GM19395 (cell line): Measurements from ENCODE around the gene PCDHGB4.
"Not testable (repeated sequence)": the region's sequence is repeated elsewhere in the genome, so short reads cannot be mapped to it uniquely, and the experiment has no call there.

ENCODE experiments used
- ATAC-seq: cut with Tn5 transposase; IDR thresholded peaks from one replicate; pipeline ENCODE4 v1.9.1; 2021; ENCODE audit warnings: mild to moderate bottlenecking, moderate library complexity; ENCODE audit not compliant: unreplicated experiment

PCDHGB4 gene

DNA sequence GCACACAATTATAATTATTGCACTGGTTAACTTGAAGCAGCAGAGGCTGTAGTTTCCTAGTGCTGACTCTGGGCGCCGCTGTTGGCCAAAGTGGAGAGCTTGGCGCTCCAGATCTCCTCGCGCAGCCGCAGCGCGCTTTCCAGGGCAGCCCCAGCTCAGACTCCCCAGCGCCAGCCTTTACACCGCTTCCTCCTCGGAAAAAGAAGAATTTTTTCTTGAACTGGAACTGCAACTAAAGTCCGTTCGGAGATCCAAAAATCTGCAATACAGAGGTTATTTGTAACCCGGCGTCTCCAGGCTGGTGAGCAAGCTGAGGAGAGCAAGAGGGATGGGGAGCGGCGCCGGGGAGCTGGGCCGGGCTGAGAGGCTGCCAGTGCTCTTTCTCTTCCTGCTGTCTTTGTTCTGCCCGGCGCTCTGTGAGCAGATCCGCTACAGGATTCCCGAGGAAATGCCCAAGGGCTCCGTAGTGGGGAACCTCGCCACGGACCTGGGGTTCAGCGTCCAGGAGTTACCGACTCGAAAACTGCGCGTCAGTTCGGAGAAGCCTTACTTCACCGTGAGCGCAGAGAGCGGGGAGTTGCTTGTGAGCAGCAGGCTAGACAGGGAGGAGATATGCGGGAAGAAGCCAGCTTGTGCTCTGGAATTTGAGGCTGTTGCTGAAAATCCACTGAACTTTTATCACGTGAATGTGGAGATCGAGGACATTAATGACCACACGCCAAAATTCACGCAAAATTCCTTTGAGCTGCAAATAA is at the start of gene PCDHGB4:
TSS of gene PCDHGB4 (plus strand) at position 142 of the 755 bp plus-strand sequence. CDS start at position 329, 187 bp downstream.
- ATAC-seq, result peak; percentile 83

DNA sequence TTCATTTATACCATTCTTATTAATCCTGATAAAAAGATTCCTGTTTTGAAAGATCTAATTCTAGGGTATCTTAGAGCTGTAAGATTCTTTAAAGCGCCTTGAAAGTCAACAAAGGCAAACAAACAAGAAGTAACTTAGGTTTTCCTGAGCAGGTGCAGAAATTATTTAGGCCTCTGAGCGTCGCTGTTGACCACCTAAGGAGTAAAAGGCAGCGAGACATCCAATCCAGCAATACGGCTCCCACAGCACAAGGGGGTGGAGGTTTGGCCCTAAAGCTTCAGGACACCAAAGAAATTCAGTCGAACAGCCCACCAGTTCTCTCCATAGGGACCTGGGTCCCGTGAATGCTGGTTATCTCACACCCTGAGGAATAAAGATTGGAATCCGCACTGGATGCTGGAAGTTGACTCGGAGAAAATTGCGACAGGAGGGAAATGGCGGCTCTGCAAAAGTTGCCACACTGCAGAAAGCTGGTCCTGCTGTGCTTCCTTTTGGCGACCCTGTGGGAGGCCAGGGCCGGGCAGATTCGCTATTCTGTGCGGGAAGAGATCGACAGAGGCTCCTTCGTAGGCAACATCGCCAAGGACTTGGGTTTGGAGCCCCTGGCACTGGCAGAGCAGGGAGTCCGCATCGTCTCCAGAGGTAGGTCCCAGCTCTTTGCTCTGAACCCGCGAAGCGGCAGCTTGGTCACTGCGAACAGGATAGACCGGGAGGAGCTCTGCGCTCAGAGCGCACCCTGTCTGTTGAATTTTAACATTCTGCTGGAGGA is 48.8 kb upstream of the PCDHGB4 start, which contains the start of gene PCDHGA2:
TSS of gene PCDHGA2 (plus strand) at position 223 of the 769 bp plus-strand sequence.
- ATAC-seq, result no peak

DNA sequence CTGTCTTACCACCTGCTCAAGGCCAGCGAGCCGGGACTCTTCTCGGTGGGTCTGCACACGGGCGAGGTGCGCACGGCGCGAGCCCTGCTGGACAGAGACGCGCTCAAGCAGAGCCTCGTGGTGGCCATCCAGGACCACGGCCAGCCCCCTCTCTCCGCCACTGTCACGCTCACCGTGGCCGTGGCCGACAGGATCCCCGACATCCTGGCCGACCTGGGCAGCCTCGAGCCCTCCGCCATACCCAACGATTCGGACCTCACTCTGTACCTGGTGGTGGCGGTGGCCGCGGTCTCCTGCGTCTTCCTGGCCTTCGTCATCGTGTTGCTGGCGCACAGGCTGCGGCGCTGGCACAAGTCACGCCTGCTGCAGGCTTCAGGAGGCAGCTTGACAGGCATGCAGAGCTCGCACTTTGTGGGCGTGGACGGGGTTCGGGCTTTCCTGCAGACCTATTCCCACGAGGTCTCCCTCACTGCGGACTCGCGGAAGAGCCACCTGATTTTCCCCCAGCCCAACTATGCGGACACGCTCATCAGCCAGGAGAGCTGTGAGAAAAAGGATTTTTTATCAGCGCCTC is 46.6 kb upstream of the PCDHGB4 start:
- ATAC-seq, result not testable (repeated sequence)

DNA sequence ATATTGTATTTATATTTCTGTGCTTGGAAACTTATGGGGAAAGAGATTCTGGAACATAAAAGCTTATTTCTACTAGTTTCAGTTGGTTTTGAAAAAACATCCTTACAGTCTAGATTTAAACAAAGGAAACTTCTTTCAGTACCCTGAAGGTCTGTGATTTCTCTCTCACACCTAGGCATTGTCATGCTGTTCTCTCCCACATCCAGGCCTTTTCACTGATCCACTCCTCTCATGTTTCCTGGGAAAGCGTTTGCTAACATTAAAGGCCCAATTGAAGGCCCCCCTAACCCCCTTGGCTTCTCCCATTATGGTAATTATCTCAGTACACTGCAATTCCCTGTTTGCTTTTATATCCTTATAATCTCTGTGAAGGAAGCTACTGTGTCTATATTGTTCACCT is 44.7 kb upstream of the PCDHGB4 start:
- no peak for ATAC-seq

DNA sequence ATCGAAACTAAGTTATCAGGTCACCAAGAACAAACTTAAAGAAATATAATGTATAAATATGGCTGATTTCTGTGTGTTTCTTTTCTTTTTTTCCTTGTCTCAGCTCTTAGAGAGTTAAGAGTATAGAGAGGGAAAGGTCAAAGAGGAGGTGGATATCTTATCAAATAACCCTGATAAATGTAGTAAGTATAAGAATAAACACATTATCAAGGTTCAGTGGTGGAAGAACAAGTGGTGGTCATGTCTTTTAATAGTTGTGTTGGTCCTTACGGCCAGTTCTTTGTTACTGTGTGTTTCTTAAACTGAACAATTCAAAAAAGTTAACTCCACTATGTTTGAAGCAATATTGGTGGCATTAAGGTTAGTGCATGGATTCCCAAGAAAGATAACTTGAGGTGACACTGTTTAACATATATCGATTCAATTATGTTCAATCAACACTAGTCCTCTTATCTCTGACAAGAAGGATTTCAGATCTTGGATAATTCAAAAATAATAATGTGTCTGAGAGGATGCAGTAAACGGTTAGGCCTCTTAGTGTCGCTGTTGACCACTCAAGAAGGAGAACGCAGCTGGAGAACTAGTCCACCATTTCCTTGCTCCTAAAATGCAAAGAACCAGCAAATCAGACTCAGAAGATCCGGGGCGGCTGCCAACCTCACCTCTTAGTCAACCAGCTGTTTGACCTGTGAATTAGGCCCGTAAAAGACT is 44.1 kb upstream of the PCDHGB4 start, which contains the start of gene PCDHGA3:
TSS of gene PCDHGA3 (plus strand) at position 588 of the 711 bp plus-strand sequence. CDS start 205 bp downstream, outside the sequence.
- ATAC-seq, result no peak

DNA sequence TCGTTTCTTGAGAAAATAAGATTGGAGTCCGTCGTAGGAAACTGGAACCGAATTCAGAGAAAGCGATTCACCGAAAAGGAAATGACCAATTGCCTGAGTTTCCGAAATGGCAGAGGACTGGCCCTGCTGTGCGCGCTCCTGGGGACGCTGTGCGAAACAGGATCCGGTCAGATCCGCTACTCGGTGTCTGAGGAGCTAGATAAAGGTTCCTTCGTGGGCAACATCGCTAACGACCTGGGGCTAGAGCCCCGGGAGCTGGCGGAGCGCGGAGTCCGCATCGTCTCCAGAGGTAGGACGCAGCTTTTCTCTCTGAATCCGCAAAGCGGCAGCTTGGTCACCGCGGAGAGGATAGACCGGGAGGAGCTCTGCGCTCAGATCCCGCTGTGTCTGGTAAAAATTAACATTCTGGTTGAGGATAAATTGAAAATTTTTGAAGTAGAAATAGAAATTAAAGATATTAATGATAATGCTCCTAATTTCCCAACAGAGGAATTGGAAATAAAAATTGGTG is 43.5 kb upstream of the PCDHGB4 start:
- no peak for ATAC-seq

DNA sequence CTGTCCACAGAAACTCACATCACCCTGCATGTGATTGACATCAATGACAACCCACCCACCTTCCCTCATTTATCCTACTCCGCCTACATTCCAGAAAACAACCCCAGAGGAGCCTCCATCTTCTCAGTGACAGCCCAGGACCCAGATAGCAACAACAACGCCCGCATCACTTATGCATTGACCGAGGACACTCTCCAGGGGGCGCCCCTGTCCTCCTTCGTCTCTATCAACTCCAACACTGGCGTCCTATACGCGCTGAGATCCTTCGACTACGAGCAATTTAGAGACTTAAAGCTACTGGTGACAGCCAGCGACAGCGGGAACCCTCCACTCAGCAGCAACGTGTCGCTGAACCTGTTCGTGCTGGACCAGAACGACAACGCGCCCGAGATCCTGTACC is 42.2 kb upstream of the PCDHGB4 start:
- no peak for ATAC-seq

DNA sequence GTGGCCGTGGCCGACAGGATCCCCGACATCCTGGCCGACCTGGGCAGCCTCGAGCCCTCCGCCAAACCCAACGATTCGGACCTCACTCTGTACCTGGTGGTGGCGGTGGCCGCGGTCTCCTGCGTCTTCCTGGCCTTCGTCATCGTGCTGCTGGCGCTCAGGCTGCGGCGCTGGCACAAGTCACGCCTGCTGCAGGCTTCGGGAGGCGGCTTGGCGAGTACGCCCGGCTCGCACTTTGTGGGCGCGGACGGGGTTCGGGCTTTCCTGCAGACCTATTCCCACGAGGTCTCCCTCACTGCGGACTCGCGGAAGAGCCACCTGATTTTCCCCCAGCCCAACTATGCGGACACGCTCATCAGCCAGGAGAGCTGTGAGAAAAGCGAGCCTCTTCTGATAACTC is 41.5 kb upstream of the PCDHGB4 start:
- ATAC-seq, result not testable (repeated sequence)

DNA sequence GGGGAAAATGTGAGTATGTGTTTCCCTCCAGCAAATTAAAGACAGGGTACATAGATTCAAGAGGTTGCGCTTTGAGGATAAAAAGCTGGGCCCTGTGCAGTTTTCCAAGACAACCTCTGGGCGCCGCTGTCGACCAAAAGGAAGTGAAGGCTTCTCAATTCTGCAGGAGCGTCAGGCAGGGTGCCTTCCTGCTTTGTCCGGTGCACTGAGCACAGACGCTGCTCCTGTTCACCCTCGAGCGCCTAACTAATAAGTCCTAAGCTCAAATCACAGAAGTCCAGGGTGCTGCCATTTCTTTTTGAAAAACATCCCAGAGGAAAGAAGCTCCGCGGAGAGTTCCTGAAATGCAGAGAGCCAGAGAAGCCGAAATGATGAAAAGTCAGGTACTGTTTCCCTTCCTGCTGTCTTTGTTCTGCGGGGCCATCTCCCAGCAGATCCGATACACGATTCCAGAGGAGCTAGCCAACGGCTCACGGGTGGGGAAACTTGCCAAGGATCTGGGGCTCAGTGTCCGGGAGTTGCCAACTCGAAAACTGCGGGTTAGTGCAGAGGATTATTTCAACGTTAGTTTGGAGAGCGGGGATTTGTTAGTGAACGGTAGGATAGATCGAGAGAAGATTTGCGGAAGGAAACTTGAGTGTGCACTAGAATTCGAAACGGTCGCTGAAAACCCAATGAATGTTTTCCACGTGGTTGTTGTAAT is 37.4 kb upstream of the PCDHGB4 start, which contains the start of gene PCDHGB1:
TSS of gene PCDHGB1 (plus strand) at position 183 of the 703 bp plus-strand sequence. CDS start at position 345, 162 bp downstream.
- no peak for ATAC-seq

DNA sequence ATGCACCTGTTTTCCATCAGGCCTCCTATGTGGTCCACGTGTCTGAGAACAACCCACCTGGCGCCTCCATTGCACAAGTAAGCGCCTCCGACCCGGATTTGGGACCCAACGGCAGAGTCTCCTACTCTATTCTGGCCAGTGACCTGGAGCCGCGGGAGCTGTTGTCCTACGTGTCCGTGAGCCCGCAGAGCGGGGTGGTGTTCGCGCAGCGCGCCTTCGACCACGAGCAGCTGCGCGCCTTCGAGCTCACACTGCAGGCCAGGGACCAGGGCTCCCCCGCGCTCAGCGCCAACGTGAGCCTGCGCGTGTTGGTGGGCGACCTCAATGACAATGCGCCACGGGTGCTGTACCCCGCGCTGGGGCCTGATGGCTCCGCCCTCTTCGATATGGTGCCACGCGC is 35.9 kb upstream of the PCDHGB4 start:
- ATAC-seq, result no peak

DNA sequence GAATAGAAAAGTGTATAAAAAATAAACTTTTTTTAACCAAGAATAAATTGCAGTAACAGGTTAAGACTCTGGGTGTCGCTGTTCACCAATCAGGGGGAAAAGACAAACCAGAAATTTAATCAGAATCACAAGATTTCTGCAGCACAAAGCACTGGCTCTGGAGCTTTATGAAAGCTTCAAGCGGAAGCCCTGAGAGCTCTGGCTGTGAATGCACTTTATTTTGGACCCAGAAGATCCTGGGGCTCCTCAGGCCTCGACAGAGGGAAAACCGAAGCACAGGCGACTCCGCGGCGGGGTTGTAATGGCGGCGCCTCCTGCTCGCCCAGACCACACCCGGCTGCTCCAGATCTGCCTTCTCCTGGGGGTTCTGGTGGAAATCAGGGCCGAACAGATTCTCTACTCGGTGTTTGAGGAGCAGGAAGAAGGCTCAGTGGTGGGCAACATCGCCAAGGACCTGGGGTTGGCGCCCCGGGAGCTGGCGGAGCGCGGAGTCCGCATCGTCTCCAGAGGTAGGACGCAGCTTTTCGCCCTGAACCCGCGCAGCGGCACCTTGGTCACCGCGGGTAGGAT is 32.5 kb upstream of the PCDHGB4 start, which contains the start of gene PCDHGA4:
TSS of gene PCDHGA4 (plus strand) at position 122 of the 570 bp plus-strand sequence. CDS start at position 209, 87 bp downstream.
- ATAC-seq, result no peak

DNA sequence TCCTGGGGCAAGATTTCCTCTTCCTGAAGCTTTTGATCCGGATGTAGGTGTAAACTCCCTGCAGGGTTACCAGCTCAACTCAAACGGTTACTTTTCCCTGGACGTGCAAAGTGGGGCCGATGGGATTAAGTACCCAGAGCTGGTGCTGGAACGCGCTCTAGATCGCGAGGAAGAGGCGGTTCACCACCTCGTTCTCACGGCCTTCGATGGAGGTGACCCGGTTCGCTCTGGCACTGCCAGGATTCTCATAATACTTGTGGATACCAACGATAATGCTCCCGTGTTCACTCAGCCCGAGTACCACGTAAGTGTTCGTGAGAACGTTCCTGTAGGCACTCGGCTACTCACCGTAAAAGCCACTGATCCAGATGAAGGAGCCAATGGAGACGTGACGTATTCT is 31.9 kb upstream of the PCDHGB4 start:
- ATAC-seq, result no peak

DNA sequence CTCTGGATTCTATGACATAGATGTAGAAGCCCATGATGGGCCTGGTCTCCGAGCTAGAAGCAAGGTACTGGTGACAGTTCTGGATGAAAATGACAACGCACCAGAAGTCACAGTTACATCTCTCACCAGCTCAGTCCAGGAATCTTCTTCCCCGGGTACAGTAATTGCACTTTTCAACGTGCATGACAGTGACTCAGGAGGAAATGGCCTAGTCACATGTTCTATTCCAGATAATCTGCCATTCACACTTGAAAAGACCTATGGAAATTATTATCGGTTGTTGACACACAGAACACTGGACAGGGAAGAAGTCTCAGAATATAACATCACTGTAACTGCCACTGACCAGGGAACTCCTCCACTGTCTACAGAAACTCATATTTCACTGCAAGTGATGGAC is 31.4 kb upstream of the PCDHGB4 start:
- no peak for ATAC-seq

DNA sequence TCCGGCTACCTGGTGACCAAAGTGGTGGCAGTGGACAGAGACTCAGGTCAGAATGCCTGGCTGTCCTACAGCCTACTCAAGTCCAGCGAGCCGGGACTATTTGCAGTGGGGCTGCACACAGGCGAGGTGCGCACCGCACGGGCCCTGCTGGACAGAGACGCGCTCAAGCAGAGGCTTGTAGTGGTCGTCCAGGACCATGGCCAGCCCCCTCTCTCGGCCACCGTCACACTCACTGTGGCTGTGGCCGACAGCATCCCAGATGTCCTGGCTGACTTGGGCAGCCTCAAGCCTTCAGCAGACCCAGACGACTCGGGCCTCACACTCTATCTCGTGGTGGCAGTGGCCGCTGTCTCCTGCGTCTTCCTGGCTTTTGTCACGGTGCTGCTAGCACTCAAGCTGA is 30.5 kb upstream of the PCDHGB4 start:
- ATAC-seq, result no peak

DNA sequence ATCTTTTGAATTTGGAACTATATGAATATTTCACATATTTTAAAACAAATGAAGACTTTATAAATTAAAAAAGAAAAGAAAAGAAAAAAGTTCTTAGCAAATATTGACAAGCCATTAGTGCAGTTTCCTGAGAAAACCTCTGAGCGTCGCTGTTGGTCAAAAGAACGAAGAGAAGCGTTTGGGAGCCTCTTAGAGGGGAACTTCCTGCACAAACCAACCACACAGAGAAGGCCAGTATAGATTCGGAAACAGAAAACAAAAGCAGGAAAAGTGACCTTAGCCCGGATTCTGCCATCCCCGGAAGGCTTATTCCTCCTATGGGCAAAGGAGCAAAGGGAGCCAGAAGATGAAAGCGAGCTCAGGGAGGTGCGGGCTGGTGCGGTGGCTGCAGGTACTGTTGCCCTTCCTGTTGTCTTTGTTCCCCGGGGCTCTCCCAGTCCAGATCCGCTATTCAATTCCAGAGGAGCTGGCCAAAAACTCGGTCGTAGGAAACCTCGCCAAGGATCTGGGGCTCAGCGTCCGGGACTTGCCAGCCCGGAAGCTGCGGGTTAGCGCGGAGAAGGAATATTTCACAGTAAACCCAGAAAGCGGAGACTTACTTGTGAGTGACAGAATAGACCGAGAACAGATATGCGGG is 27.6 kb upstream of the PCDHGB4 start, which contains the start of gene PCDHGB2:
TSS of gene PCDHGB2 (plus strand) at position 205 of the 637 bp plus-strand sequence. CDS start at position 347, 142 bp downstream.
- ATAC-seq, result peak; percentile 84

DNA sequence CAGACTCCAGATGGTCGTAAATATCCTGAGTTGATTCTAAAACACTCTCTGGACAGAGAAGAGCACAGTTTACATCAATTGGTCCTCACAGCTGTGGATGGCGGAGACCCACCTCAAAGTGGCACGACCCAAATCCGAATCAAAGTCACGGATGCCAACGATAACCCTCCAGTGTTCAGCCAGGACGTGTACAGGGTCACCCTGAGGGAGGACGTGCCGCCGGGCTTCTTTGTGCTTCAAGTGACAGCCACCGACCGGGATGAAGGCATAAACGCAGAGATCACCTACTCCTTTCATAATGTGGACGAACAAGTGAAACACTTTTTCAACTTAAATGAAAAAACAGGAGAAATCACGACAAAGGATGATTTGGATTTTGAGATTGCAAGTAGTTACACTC is 26.8 kb upstream of the PCDHGB4 start:
- no peak for ATAC-seq

DNA sequence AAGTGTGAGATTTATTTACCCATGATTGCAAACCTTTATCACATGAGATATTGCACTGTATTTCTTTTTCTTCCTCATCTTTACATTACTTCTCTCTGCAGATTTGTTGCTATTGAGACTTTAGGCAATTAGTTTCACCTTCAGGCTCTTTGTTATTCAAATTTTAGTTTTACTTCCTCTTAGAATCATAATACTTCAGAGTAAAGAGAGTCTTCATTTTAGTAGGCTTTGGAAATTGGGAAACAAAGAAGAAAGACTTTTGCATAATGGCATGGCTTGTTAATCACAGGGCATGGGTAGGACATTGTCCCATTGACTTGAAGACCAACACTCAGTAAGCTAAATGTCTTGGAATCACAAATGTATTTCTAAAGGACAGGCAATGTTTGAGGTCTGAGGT is 24.8 kb upstream of the PCDHGB4 start:
- ATAC-seq, result no peak

DNA sequence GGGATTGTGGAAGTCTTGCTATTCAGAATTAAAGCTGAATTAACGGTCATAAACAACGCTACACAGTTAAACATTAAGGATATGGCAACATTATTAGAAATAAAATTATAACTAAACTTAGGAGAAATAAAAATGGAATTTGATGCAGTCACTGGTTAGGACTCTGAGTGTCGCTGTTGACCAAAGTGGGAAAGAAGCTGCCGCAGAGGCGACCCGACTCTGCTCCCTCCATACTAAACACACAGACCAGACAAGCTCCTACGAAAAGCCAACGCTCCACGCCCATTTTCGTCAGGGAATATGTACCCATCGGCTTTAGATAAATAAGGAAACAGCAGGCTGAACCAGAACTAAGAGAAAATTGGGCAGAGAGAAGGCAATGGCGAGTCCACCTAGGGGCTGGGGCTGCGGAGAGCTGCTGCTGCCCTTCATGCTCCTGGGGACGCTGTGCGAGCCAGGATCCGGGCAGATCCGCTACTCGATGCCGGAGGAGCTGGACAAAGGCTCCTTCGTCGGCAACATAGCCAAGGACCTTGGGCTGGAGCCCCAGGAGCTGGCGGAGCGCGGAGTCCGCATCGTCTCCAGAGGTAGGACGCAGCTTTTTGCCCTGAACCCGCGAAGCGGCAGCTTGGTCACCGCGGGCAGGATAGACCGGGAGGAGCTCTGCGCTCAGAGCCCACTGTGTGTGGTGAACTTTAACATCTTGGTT is 23.4 kb upstream of the PCDHGB4 start, which contains the start of gene PCDHGA5:
TSS of gene PCDHGA5 (plus strand) at position 211 of the 709 bp plus-strand sequence. CDS start at position 380, 169 bp downstream.
- no peak for ATAC-seq
